ENCODE data around the gene ZBTB1.

The ZBTB1 gene

DNA sequence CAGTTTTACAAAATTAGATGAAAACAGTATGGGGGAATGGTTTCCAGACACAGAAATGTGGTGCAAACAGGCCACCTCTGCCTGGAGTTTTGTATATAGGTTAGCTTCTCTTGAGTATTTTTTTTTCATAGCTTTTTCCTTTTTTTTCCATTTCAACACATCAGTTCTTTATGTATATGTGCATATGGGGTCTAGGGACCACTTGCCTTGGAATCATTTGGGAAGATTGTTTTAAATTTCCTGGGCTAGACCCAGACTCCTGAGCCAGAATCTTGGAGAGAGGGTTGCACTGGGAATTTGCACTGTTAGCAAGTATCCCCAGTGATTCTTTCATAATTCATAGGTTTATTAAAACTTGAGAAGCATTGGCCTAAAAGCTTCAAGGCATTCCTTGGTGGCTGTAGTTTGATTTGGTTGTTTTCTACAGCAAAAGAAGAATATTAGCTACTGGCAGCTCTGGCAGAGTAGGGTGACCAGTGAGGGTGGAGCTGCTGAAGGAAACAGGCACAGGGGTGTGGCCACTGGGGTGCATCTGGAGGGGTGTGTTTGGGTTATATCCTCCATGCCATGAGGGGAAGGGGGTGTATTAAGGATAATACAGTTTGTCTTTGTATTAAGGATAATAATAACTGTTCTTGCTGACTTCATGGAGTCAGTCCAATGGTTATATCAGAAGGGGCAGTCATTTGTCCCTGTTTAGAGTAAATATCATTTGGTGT, 68.0 kb downstream of the ZBTB1 start:
- no peak for DNase-seq

DNA sequence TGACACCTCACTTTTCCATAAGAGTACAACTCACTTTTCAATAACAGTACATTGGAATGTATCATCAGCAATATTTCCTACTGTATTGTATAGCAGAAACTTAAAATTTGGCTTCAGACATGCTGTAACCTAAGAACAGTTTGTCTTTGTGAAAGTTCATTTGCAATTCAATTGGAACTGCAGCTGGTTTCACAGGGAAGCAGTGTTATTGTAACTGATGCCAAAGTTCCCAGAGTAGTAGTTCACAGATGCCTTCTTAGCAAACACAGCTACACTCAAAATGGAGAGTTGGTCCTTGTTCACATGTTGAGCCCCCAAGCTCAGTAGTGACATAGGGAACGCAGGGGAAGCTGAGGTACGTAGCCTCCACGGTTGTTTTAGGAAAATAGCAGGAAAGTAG, 68.5 kb downstream of the ZBTB1 start:
- DNase-seq: no peak

Data from T-helper 1 cell (primary cell).